OCI-LY7 (cell line): ENCODE measurements around the gene ACP3. TPM values are rescaled to one million over a fixed set of nuclear protein-coding genes. Genes with fewer than 3 reads are reported as not detected.
"Not testable (repeated sequence)": the region's sequence is repeated elsewhere in the genome, so short reads cannot be mapped to it uniquely, and the experiment has no call there.

Source experiments
- BruUV-seq: library from RNA; stranded (reverse); fragments of 400-500 nt; replicated peaks from 2 replicates; lab custom pipeline; 2021; lab: Mats Ljungman, UMichigan
- CTCF ChIA-PET: fragments of 300-600 bp; sonication (Branson Sonifier 250); formaldehyde crosslinking; loops from one replicate; lab custom pipeline; 2022; ENCODE audit warnings: antibody characterized with exemption; ENCODE audit not compliant: unreplicated experiment; lab: Charles Lee
- POLR2A ChIA-PET: fragments of 300-600 bp; sonication (Branson Sonifier 250); formaldehyde crosslinking; loops from one replicate; lab custom pipeline; 2022; ENCODE audit warnings: antibody characterized with exemption; lab: Charles Lee
- DNase-seq: peaks from one replicate; pipeline ENCODE4 v3.0.0-alpha.2; 2015; ENCODE audit warnings: low spot score
- H2AFZ ChIP-seq: fragments of 200-600 bp; sonication (generic), shearing (Covaris generic); 2 replicates; pipeline ENCODE4 v1.6.1; 2014; ENCODE audit warnings: mild to moderate bottlenecking, antibody characterized with exemption, low read length, moderate library complexity
- H3K27ac ChIP-seq: fragments of 200-600 bp; sonication (generic); 2 replicates; pipeline ENCODE4 v1.5.1; 2014; ENCODE audit warnings: mixed run types, low read depth, mild to moderate bottlenecking, moderate library complexity, low read length, inconsistent platforms; ENCODE audit not compliant: poor library complexity, severe bottlenecking
- H3K36me3 ChIP-seq: fragments of 200-600 bp; sonication (generic); 2 replicates; pipeline ENCODE4 v1.6.1; 2014; ENCODE audit warnings: mild to moderate bottlenecking, antibody characterized with exemption, low read length, moderate library complexity, mixed read lengths; ENCODE audit not compliant: insufficient read depth
- H3K4me1 ChIP-seq: fragments of 200-600 bp; sonication (generic); 2 replicates; pipeline ENCODE4 v1.5.1; 2014; ENCODE audit warnings: mild to moderate bottlenecking, low read length; ENCODE audit not compliant: insufficient read depth, poor library complexity, severe bottlenecking
- H3K4me2 ChIP-seq: fragments of 200-600 bp; sonication (generic); 2 replicates; pipeline ENCODE4 v1.6.1; 2014; ENCODE audit warnings: mild to moderate bottlenecking, low read length
- H3K4me3 ChIP-seq: fragments of 200-600 bp; sonication (generic); 2 replicates; pipeline ENCODE4 v1.5.1; 2014; ENCODE audit warnings: mild to moderate bottlenecking, low read depth, low read length; ENCODE audit not compliant: poor library complexity, severe bottlenecking
- H3K79me2 ChIP-seq: fragments of 200-600 bp; sonication (generic); 2 replicates; pipeline ENCODE4 v1.6.1; 2016; ENCODE audit warnings: low read depth, mild to moderate bottlenecking, low read length, moderate library complexity, mixed read lengths; ENCODE audit not compliant: insufficient read depth
- H3K9me2 ChIP-seq: fragments of 200-600 bp; sonication (generic); 2 replicates; pipeline ENCODE4 v1.6.1; 2016; ENCODE audit warnings: mild to moderate bottlenecking, low read length, mixed read lengths; ENCODE audit not compliant: insufficient read depth
- H3K9me3 ChIP-seq: fragments of 200-600 bp; sonication (generic); 2 replicates; pipeline ENCODE4 v1.6.1; 2014; ENCODE audit warnings: mild to moderate bottlenecking, mixed run types, low read length, mixed read lengths
- H4K20me1 ChIP-seq: fragments of 200-600 bp; sonication (generic); 2 replicates; pipeline ENCODE4 v1.6.1; 2014; ENCODE audit warnings: mild to moderate bottlenecking, antibody characterized with exemption, low read length, moderate library complexity, mixed read lengths; ENCODE audit not compliant: insufficient read depth
- CTCF ChIP-seq: fragments of 200-600 bp; sonication (generic); conservative IDR thresholded peaks from 2 replicates; pipeline ENCODE4 v1.5.1; 2014; ENCODE audit warnings: mild to moderate bottlenecking, antibody characterized with exemption, low read length, moderate library complexity, mixed read lengths
- EZH2phosphoT487 ChIP-seq: fragments of 200-600 bp; sonication (generic); IDR thresholded peaks from 2 replicates; pipeline ENCODE4 v1.6.1; 2018; ENCODE audit warnings: low read depth, borderline replicate concordance, mild to moderate bottlenecking, mixed run types, antibody characterized with exemption, low read length, moderate library complexity, mixed read lengths
- intact Hi-C: fragments of 100-400 bp; cut with micrococcal nuclease; formaldehyde crosslinking; loops from one replicate; pipeline ENCODE4 v1.10.0; 2022; ENCODE audit not compliant: unreplicated experiment
- total RNA-seq, 2 experiments: library from RNA; depleted of rRNA in 1 of 2; stranded (reverse); fragments of >200 nt in 1 of 2; shearing (Covaris generic) in 1 of 2; gene quantifications; 2 replicates each; pipeline ENCODE4 v1.2.3, GENCODE V29; 2014 to 2022

The ACP3 gene
- total RNA-seq, 2 experiments from 2014 or later: 4.1 to 13.7 TPM

DNA sequence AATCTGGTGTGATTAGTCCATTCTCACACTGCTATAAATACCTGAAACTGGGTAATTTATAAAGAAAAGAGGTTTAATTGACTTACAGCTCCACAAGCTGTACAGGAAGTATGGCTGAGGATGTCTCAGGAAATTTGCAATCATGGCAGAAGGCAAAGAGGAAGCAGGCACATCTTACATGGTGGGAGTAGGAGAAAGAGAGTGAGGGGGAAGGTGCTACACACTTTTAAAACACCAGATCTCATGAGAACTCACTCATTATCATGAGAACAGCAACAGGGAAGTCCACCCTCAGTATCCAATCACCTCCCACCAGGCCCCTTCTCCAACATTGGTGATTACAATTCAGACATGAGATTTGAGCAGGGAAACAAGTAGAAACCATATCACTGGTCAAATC is 24.0 kb upstream of the ACP3 start:
- TF ChIP-seq CTCF (no peak), EZH2phosphoT487 (no peak)
- Histone ChIP-seq H3K36me3 (no peaks in the 10 kb centered on the region), H2AFZ (no peak overlapping the region), H3K79me2 (no peaks in the 10 kb centered on the region), H3K4me1 (no peaks in the 10 kb centered on the region), H3K9me2 (no peaks in the 10 kb centered on the region), H3K4me3 (no peak overlapping the region), H3K27ac (no peak overlapping the region), H3K4me2 (no peak overlapping the region), H4K20me1 (no peaks in the 10 kb centered on the region), H3K9me3 (no peaks in the 10 kb centered on the region)
- BruUV-seq: no TSS peak
- no peak for DNase-seq
- intact Hi-C loops: no loop called here
- ChIA-PET CTCF (no interaction called here), POLR2A (interaction anchor here (0.6 to 0.7 kb wide), 2 partner anchors 180 to 860 kb away, joined by 3 read pairs; no protein-coding TSS in a partner anchor)

GRCh38 chr3:132294906-132295305 is 22.3 kb upstream of the ACP3 start:
- Histone ChIP-seq H3K9me2 (no peaks in the 10 kb centered on the region), H3K4me2 (no peak overlapping the region), H3K79me2 (no peaks in the 10 kb centered on the region), H3K36me3 (no peaks in the 10 kb centered on the region), H3K9me3 (no peaks in the 10 kb centered on the region), H4K20me1 (no peaks in the 10 kb centered on the region), H2AFZ (no peak overlapping the region), H3K4me3 (no peak overlapping the region), H3K4me1 (no peaks in the 10 kb centered on the region), H3K27ac (no peak overlapping the region)
- ChIA-PET CTCF (no interaction called here), POLR2A (no interaction called here)
- no peak for DNase-seq
- intact Hi-C loops: no loop called here
- TF ChIP-seq CTCF: no peak
- no peak for TF ChIP-seq EZH2phosphoT487
- no TSS peak for BruUV-seq

GRCh38 chr3:132303336-132304201 is 13.6 kb upstream of the ACP3 start:
- H3K4me1 ChIP-seq, H3K9me3 ChIP-seq, H4K20me1 ChIP-seq, DNase-seq, H3K4me3 ChIP-seq, BruUV-seq, H3K27ac ChIP-seq, H2AFZ ChIP-seq, CTCF ChIA-PET, H3K79me2 ChIP-seq, intact Hi-C loops, POLR2A ChIA-PET, H3K36me3 ChIP-seq, H3K4me2 ChIP-seq, H3K9me2 ChIP-seq: not testable (repeated sequence)

GRCh38 chr3:132304351-132304750 is 12.9 kb upstream of the ACP3 start:
- H3K4me1 ChIP-seq, intact Hi-C loops, BruUV-seq, DNase-seq, H4K20me1 ChIP-seq, H3K4me2 ChIP-seq, H3K9me2 ChIP-seq, H3K9me3 ChIP-seq, H3K27ac ChIP-seq, H3K36me3 ChIP-seq, H3K4me3 ChIP-seq, CTCF ChIA-PET, H2AFZ ChIP-seq, POLR2A ChIA-PET, H3K79me2 ChIP-seq: not testable (repeated sequence)

DNA sequence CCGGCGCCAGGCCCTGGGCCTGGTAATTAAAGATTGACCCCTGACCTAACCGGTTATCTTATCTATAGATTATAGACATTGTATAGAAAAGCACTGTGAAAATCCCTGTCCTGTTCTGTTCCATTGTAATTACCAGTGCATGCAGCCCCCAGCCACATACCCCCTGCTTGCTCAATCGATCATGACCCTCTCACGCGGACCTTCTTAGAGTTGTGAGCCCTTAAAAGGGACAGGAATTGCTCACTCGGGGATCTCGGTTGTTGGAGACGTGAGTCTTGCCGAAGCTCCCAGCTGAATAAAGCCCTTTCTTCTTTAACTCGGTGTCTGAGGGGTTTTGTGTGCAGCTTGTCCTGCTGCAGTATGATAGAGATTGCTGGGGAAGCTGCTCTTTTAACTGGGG is 7.2 kb upstream of the ACP3 start:
- H3K9me2 ChIP-seq, H3K4me1 ChIP-seq, CTCF ChIA-PET, intact Hi-C loops, POLR2A ChIA-PET, H3K36me3 ChIP-seq, H2AFZ ChIP-seq, H3K79me2 ChIP-seq, BruUV-seq, H3K27ac ChIP-seq, H3K4me2 ChIP-seq, H4K20me1 ChIP-seq, H3K4me3 ChIP-seq, H3K9me3 ChIP-seq, DNase-seq: not testable (repeated sequence)
